WTC11 (cell line): Measurements from ENCODE around the gene UNC93B1. TPM values are rescaled to one million over a fixed set of nuclear protein-coding genes. Genes with fewer than 3 reads are reported as not detected.

Experiments
- ARID4B ChIP-seq: sonication (generic); formaldehyde crosslinking; IDR thresholded peaks from 2 replicates; pipeline ENCODE4 v1.8.0; 2023; ENCODE audit warnings: missing genetic modification reagents, mild to moderate bottlenecking, borderline replicate concordance
- ELF4 ChIP-seq: sonication (generic); formaldehyde crosslinking; IDR thresholded peaks from 2 replicates; pipeline ENCODE4 v1.8.1; 2022; ENCODE audit warnings: low read depth, mild to moderate bottlenecking, moderate library complexity, missing genetic modification reagents
- JAZF1 ChIP-seq: fragments of 250-450 bp; sonication (Bioruptor Pico); IDR thresholded peaks from 2 replicates; pipeline ENCODE4 v1.9.0; 2021; ENCODE audit warnings: moderate library complexity, mild to moderate bottlenecking, inconsistent platforms
- PRDM15 ChIP-seq: sonication (generic); formaldehyde crosslinking; IDR thresholded peaks from 2 replicates; pipeline ENCODE4 v1.8.0; 2022; ENCODE audit warnings: missing genetic modification reagents
- PRRX2 ChIP-seq: fragments of 250-450 bp; sonication (Bioruptor Pico); IDR thresholded peaks from 2 replicates; pipeline ENCODE4 v1.8.0; 2021; ENCODE audit warnings: mild to moderate bottlenecking
- total RNA-seq: library from RNA; stranded (reverse); gene quantifications from 3 replicates; pipeline ENCODE4 v1.2.3, GENCODE V29; 2021
- TF ChIP-seq, protein P1 (sequence below): sonication (generic); formaldehyde crosslinking; IDR thresholded peaks from 2 replicates; pipeline ENCODE4 v1.8.1; 2023; ENCODE audit warnings: mild to moderate bottlenecking, missing genetic modification reagents
- TF ChIP-seq, protein P2 (sequence below): sonication (generic); formaldehyde crosslinking; IDR thresholded peaks from 2 replicates; pipeline ENCODE4 v1.8.1; 2022; ENCODE audit warnings: low read depth, mild to moderate bottlenecking, moderate library complexity, missing genetic modification reagents, borderline replicate concordance
- TF ChIP-seq, protein P3 (sequence below): fragments of 250-450 bp; sonication (Bioruptor Pico); conservative IDR thresholded peaks from 2 replicates; pipeline ENCODE4 v1.9.0; 2021; ENCODE audit warnings: mild to moderate bottlenecking
- TF ChIP-seq, protein P4 (sequence below): fragments of 250-450 bp; sonication (Bioruptor Pico); IDR thresholded peaks from 2 replicates; pipeline ENCODE4 v1.9.0; 2021; ENCODE audit warnings: mild to moderate bottlenecking
- TF ChIP-seq, protein P5 (sequence below): sonication (generic); formaldehyde crosslinking; IDR thresholded peaks from 2 replicates; pipeline ENCODE4 v1.8.0; 2023; ENCODE audit warnings: missing genetic modification reagents
- TF ChIP-seq, protein P6 (sequence below): sonication (generic); formaldehyde crosslinking; IDR thresholded peaks from 2 replicates; pipeline ENCODE4 v1.8.0; 2023; ENCODE audit warnings: mild to moderate bottlenecking, missing genetic modification reagents

Gene UNC93B1
- total RNA-seq, 1 experiment from 2014 or later: 27.9 TPM

DNA sequence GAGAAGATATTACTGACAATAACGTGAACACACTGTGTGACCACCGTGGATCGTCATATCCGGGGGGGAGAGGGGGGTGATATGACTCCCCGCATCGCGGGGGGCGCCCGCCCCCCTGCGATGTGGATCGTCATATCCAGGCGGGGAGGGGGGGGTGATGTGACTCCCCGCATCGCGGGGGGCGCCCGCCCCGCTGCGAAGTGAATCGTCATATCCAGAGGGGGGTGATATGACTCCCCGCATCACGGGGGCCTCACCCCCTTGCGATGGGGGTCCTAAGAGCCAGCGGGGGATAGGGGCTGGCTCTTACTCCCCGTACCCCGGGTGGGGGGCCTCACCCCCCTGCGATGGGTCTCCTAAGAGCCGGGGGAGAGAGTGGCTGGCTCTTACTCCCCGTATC is 19.9 kb downstream of the UNC93B1 start (continued):
- TF ChIP-seq, protein P1, sequence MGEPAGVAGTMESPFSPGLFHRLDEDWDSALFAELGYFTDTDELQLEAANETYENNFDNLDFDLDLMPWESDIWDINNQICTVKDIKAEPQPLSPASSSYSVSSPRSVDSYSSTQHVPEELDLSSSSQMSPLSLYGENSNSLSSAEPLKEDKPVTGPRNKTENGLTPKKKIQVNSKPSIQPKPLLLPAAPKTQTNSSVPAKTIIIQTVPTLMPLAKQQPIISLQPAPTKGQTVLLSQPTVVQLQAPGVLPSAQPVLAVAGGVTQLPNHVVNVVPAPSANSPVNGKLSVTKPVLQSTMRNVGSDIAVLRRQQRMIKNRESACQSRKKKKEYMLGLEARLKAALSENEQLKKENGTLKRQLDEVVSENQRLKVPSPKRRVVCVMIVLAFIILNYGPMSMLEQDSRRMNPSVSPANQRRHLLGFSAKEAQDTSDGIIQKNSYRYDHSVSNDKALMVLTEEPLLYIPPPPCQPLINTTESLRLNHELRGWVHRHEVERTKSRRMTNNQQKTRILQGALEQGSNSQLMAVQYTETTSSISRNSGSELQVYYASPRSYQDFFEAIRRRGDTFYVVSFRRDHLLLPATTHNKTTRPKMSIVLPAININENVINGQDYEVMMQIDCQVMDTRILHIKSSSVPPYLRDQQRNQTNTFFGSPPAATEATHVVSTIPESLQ: no peak
- no peak for TF ChIP-seq ARID4B (CRISPR knock-in tag)
- TF ChIP-seq, protein P2, sequence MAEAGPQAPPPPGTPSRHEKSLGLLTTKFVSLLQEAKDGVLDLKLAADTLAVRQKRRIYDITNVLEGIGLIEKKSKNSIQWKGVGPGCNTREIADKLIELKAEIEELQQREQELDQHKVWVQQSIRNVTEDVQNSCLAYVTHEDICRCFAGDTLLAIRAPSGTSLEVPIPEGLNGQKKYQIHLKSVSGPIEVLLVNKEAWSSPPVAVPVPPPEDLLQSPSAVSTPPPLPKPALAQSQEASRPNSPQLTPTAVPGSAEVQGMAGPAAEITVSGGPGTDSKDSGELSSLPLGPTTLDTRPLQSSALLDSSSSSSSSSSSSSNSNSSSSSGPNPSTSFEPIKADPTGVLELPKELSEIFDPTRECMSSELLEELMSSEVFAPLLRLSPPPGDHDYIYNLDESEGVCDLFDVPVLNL: no peak
- TF ChIP-seq, protein P3, sequence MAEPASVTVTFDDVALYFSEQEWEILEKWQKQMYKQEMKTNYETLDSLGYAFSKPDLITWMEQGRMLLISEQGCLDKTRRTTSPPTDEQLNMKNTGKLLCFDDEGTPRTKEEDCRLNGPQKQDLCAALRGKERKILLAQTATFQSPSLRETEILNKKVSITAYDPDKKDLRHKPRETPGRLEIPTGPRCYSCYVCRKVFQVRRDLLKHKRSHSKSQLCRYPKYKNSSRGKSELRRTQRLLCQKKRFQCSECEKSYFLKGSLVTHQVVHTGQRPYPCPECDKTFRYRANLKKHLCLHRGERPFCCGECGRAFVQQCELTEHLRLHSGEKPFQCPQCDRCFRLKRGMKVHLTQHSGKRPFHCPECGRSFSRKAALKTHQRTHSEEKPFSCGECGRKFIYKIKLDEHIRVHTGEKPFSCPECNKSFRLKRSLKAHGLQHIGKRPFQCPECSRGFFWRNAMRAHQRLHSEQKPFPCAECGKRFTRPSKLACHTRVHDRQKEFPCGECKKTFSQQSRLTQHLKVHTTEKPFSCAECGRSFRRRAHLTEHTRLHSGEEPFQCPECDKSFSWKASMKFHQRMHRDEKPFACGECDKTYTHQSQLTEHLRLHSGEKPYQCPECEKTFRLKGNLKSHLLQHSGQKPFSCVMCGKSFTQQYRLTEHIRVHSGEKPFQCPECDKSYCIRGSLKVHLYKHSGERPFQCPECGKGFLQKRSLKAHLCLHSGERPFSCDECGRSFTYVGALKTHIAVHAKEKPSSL (CRISPR knock-in tag): no peak
- TF ChIP-seq PRDM15 (CRISPR knock-in tag): no peak
- TF ChIP-seq, protein P4, sequence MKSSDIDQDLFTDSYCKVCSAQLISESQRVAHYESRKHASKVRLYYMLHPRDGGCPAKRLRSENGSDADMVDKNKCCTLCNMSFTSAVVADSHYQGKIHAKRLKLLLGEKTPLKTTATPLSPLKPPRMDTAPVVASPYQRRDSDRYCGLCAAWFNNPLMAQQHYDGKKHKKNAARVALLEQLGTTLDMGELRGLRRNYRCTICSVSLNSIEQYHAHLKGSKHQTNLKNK (CRISPR knock-in tag): no peak
- TF ChIP-seq JAZF1 (CRISPR knock-in tag): no peak
- TF ChIP-seq, protein P5, sequence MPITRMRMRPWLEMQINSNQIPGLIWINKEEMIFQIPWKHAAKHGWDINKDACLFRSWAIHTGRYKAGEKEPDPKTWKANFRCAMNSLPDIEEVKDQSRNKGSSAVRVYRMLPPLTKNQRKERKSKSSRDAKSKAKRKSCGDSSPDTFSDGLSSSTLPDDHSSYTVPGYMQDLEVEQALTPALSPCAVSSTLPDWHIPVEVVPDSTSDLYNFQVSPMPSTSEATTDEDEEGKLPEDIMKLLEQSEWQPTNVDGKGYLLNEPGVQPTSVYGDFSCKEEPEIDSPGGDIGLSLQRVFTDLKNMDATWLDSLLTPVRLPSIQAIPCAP (CRISPR knock-in tag): no peak
- no peak for TF ChIP-seq PRRX2
- TF ChIP-seq, protein P6, sequence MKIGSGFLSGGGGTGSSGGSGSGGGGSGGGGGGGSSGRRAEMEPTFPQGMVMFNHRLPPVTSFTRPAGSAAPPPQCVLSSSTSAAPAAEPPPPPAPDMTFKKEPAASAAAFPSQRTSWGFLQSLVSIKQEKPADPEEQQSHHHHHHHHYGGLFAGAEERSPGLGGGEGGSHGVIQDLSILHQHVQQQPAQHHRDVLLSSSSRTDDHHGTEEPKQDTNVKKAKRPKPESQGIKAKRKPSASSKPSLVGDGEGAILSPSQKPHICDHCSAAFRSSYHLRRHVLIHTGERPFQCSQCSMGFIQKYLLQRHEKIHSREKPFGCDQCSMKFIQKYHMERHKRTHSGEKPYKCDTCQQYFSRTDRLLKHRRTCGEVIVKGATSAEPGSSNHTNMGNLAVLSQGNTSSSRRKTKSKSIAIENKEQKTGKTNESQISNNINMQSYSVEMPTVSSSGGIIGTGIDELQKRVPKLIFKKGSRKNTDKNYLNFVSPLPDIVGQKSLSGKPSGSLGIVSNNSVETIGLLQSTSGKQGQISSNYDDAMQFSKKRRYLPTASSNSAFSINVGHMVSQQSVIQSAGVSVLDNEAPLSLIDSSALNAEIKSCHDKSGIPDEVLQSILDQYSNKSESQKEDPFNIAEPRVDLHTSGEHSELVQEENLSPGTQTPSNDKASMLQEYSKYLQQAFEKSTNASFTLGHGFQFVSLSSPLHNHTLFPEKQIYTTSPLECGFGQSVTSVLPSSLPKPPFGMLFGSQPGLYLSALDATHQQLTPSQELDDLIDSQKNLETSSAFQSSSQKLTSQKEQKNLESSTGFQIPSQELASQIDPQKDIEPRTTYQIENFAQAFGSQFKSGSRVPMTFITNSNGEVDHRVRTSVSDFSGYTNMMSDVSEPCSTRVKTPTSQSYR (CRISPR knock-in tag): no peak
- TF ChIP-seq ELF4 (CRISPR knock-in tag): no peak
